HG03558 (cell line): ENCODE data around the gene ADAM12.
"Not testable (repeated sequence)": the region's sequence is repeated elsewhere in the genome, so short reads cannot be mapped to it uniquely, and the experiment has no call there.

Source experiments
- ATAC-seq: cut with Tn5 transposase; IDR thresholded peaks from one replicate; pipeline ENCODE4 v1.9.1; 2021; ENCODE audit warnings: moderate number of reproducible peaks; ENCODE audit not compliant: unreplicated experiment; ENCODE audit errors: extremely low read depth

ADAM12 gene

DNA sequence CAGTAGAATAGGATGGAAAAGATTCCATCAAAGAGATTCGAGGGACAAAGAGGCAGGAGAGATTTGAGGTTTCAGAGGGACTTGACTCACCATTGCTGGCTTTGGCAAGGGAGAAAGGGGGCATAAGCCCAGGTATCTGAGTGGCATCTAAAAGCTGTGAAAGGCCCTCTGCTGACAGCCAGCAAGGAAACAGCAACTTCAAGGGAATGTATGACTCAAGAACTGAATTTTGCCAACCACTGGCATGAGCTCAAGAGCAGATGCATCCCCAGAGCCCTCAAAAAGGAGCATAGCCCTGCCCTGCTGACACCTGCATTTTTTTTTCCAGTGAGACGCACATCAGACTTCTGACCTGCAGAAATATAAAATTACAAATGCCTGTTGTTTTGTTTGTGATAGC, 19.6 kb upstream of the ADAM12 start:
- ATAC-seq: no peak

GRCh38 chr10:126405239-126405775, 17.0 kb upstream of the ADAM12 start:
- no peak for ATAC-seq

GRCh38 chr10:126402721-126403695, 14.7 kb upstream of the ADAM12 start:
- no peak for ATAC-seq

DNA sequence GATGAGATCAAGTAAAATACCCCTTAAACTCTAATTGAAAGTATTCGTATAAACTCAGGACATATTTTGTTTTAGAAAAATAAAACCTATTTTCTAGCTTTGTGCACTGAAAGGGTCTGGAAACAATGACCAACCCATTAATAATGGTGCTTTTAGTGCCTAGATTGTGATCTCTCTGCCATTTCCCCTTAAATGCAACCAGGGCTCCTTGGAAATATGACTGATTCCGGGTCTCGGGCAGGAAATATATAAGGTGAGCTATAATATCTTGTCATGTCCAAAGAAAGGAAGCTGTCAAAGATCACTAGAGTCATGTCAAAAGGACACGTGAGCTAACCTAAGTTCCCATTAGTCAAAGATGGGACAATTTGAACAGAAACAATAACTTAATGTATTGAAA, 12.4 kb upstream of the ADAM12 start:
- no peak for ATAC-seq

GRCh38 chr10:126398924-126399323, 10.6 kb upstream of the ADAM12 start:
- no peak for ATAC-seq

DNA sequence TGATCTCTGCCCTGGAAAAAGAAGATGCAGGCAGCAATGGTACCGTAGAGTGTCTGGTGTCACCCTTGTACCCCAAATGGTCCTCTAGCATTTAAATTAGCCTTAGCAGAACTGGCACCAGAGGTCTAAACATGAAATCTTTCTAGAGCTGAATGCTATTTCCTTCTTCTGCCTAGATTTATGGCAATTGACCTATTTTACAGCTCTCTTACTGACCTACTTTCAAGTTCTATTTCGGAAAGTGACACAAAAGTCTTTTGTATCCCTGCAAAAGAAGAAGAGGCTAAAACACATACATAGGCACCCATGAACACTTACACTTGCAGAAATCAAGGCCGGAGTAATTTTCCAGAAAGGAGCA, 10.1 kb upstream of the ADAM12 start:
- ATAC-seq: no peak

GRCh38 chr10:126397640-126398382, 9.5 kb upstream of the ADAM12 start:
- ATAC-seq: no peak

DNA sequence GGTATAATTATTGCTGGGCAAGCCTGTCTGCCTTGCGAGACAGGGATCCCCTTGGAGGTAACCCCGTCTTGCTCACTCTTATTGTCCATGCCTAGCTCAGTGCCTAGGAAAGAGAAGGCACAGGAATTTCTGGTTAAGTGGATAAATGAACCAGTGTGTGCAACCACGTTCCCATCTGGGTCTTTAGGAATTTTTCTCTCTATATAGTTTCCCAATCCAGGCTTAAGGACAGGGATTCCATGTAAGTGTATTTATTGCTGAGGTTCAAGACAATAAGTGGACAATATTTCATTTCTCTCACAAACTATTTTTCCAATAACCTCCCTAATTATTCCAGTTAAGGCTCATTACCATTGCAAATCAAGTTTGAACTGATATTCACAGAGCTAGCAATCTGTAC, 8.9 kb upstream of the ADAM12 start:
- ATAC-seq: no peak

DNA sequence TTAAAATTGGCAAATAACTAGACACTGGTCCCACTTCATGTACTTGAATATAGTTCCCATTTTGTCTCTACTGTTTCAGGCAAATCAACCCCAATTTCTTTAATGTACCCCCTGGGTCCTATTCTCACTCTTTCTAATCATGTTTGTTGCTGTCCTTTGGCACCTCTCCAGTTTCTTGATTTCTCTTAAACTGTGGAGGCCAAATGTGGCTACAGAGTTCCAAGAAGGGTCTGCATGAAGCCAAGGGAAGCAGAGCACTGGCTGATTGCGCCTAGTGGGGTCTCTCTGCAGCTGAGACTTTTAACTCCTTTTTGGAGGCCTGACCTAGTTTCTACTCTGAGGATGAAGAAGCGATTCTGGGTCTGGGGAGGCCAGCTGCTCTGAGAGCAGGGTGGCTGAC, 6.7 kb upstream of the ADAM12 start:
- ATAC-seq: no peak

- no peak for ATAC-seq
Measured at GRCh38 chr10:126393076-126393475, 4.8 kb upstream of the ADAM12 start.

GRCh38 chr10:126392469-126392868, 4.2 kb upstream of the ADAM12 start:
- no peak for ATAC-seq

DNA sequence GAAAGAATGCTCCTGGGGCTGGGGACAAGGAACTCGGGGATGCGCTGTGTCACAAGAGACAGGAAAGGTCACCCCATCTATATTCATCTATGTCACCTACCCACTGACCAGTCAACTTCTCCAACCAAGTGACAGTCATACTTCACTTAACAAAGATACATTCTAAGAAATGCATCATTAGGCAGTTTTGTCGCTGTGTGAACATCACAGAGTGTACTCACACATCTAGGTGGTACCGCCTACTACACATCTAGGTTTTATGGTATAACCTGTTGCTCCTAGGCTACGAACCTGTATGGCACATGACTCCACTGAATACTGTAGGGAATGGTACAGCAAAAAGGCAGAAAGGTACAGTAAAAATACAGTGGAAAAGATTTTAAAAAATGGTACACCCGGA, 3.8 kb upstream of the ADAM12 start:
- no peak for ATAC-seq

- ATAC-seq: no peak
Measured at GRCh38 chr10:126391192-126391885, 3.1 kb upstream of the ADAM12 start.

GRCh38 chr10:126390324-126390723, 2.0 kb upstream of the ADAM12 start:
- no peak for ATAC-seq

GRCh38 chr10:126387041-126387921, 996 bp downstream of the ADAM12 start:
- no peak for ATAC-seq

DNA sequence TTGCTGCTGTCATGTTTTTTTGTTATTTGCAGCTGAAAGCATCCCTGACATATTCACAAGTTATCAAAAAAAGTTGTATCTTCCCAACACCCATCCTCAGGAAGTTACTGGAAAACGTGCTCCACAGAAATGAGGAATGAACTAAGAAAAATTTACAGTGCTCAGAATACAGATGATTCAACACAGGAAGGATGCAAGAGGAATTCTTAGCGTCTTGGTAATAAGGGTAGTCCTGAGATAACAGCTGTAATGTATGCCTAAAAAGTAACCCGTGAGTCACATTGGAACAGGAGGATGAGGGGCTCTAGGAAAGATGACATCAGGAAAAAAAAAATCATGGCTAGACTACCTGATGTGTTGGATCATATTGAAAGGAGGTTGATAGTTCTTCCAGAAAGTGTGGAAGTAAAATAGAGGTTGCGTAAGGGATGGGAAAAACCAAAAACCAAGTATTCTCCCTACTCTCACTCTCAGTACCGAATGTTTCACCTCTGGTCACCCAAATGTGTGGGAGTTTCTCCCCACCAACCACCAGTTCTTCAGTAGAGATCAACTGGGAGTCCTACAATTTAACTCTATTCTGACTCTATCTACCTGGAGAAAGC, 3.9 kb downstream of the ADAM12 start:
- no peak for ATAC-seq

DNA sequence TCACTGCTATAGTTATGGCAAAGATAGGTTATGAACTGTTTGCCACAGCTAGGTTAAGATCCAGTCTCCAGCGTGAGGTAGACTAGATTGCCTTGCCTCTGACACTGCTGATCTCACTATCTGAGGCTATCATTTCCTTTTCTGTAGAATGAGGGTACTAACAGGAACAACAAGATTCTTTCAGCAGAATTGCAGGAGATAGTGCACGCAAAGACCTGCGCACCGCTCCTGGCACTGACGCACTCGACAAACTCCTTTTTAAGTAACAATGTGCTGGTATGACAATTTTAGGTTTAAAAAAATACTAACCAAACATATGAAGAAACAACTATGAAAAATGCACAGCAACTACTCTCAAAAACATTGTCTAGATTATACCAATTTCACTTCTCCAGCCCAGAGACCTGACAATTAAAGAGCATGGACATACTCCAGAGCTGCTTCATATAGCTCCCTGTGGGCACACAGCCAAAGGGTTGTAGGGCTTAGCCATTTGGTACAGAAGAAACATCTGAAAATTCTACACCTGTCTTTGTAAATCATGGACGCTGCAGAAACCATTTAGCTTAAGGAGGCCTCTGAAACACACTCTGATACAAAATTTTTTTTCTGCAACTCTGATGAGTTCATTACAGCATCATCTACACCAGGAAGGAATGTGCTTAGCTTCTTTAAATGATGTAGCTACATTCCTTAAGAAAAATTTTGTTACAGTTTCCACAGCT, 7.8 kb downstream of the ADAM12 start:
- no peak for ATAC-seq

DNA sequence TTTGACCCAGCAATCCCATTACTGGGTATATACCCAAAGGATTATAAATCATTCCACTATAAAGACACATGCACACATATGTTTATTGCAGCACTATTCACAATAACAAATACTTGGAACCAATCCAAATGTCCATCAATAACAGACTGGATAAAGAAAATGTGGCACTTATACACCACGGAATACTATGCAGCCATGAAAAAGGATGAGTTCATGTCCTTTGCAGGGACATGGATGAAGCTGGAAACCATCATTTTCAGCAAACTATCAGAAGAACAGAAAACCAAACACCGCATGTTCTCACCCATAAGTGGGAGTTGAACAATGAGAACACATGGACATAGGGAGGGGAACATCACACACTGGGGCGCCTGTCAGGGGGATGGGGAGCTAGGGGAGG, 9.1 kb downstream of the ADAM12 start:
- not testable (repeated sequence) for ATAC-seq

GRCh38 chr10:126376956-126377355, 11.3 kb downstream of the ADAM12 start:
- ATAC-seq: no peak
